GM12878 (cell line): ENCODE results near the gene ANXA11. TPM values are rescaled to one million over a fixed set of nuclear protein-coding genes. Genes with fewer than 3 reads are reported as not detected.
"Not testable (repeated sequence)": the region's sequence is repeated elsewhere in the genome, so short reads cannot be mapped to it uniquely, and the experiment has no call there.

Experiments
- ATAC-seq: fragments of 200-7000 bp; cut with Tn5 transposase; 3 replicates; pipeline ENCODE4 v1.9.1; 2020; ENCODE audit warnings: mild to moderate bottlenecking, moderate library complexity
- BruUV-seq: library from RNA; stranded (reverse); fragments of 400-500 nt; replicated peaks from 2 replicates; lab custom pipeline; 2021; lab: Mats Ljungman, UMichigan
- CTCF ChIA-PET: fragments of 300-600 bp; sonication (Branson Sonifier 250); formaldehyde crosslinking; extraction: SDS; loops from one replicate; lab custom pipeline; 2021; ENCODE audit warnings: inconsistent platforms; lab: Yijun Ruan, JAX
- POLR2A ChIA-PET: fragments of 350-600 bp; formaldehyde crosslinking; extraction: SDS; loops from one replicate; lab custom pipeline; 2021; ENCODE audit warnings: inconsistent platforms; lab: Charles Lee
- RAD21 ChIA-PET: fragments of 300-600 bp; sonication (Branson Sonifier 250); formaldehyde crosslinking; loops from one replicate; lab custom pipeline; 2023; ENCODE audit warnings: antibody characterized with exemption; ENCODE audit not compliant: unreplicated experiment; lab: Charles Lee
- SMC1A ChIA-PET: fragments of 300-600 bp; sonication (Branson Sonifier 250); formaldehyde crosslinking; loops from one replicate; lab custom pipeline; 2023; ENCODE audit not compliant: unreplicated experiment, uncharacterized antibody; lab: Charles Lee
- DNase-seq: peaks from one replicate; pipeline ENCODE4 v3.0.0-alpha.2; 2011; ENCODE audit warnings: low read depth, low spot score
- FAIRE-seq: peaks from 3 replicates; lab custom pipeline; 2011; peaks lifted over from hg19 to GRCh38; lab: Jason Lieb, UNC
- H2AFZ ChIP-seq: 2 replicates; pipeline ENCODE4 v1.6.0; 2011; ENCODE audit warnings: low read depth, low read length, control low read depth; ENCODE audit not compliant: control insufficient read depth
- H3K27ac ChIP-seq: 2 replicates; pipeline ENCODE4 v1.5.1; 2011; ENCODE audit warnings: control low read depth; ENCODE audit not compliant: control insufficient read depth, insufficient read depth
- H3K27me3 ChIP-seq, 2 experiments: replicated peaks in 1 of 2; 2 replicates each; pipeline versions ENCODE4 v1.6.0 to v1.6.1; 2011; ENCODE audit warnings: low read length in 1 of 2; ENCODE audit not compliant: control insufficient read depth in 2 of 2, insufficient read depth in 2 of 2
- H3K36me3 ChIP-seq, 2 experiments: 2 replicates each; pipeline ENCODE4 v1.5.1; 2011; ENCODE audit warnings: low read length in 1 of 2; ENCODE audit not compliant: control insufficient read depth in 2 of 2, insufficient read depth in 2 of 2
- H3K4me1 ChIP-seq: 2 replicates; pipeline ENCODE4 v1.6.1; 2011; ENCODE audit warnings: mild to moderate bottlenecking, low read length, moderate library complexity, mixed read lengths; ENCODE audit not compliant: control insufficient read depth, insufficient read depth
- H3K4me2 ChIP-seq: 2 replicates; pipeline ENCODE4 v1.6.0; 2011; ENCODE audit warnings: control low read depth; ENCODE audit not compliant: control insufficient read depth, insufficient read depth
- H3K4me3 ChIP-seq: fragments of 200-600 bp; sonication (generic); 2 replicates; pipeline ENCODE4 v1.5.1; 2016
- H3K79me2 ChIP-seq: 2 replicates; pipeline ENCODE4 v1.6.0; 2011; ENCODE audit warnings: low read length; ENCODE audit not compliant: control insufficient read depth, insufficient read depth
- H3K9ac ChIP-seq: 2 replicates; pipeline ENCODE4 v1.8.0; 2011; ENCODE audit warnings: low read length, control low read depth, mixed read lengths; ENCODE audit not compliant: control insufficient read depth, insufficient read depth
- H3K9me3 ChIP-seq: replicated peaks from 3 replicates; pipeline ENCODE4 v1.5.1; 2011; ENCODE audit warnings: mild to moderate bottlenecking, low read length; ENCODE audit not compliant: control insufficient read depth, insufficient read depth
- H4K20me1 ChIP-seq: 2 replicates; pipeline ENCODE4 v1.6.0; 2011; ENCODE audit not compliant: control insufficient read depth, insufficient read depth
- BHLHE40 ChIP-seq, 2 experiments: fragments of 450-650 bp in 1 of 2; IDR thresholded peaks; 2 replicates each; pipeline ENCODE4 v1.6.1; 2011 to 2017; ENCODE audit warnings: low read depth in 2 of 2, borderline replicate concordance in 1 of 2, improper control_type of control experiment in 1 of 2, low read length in 1 of 2, mild to moderate bottlenecking in 1 of 2
- MTA2 ChIP-seq: fragments of 450-650 bp; IDR thresholded peaks from 2 replicates; pipeline ENCODE4 v1.6.1; 2016; ENCODE audit warnings: low read depth, mild to moderate bottlenecking, moderate library complexity
- SMARCA5 ChIP-seq: fragments of 450-650 bp; IDR thresholded peaks from 2 replicates; pipeline ENCODE4 v1.6.1; 2017; ENCODE audit warnings: mild to moderate bottlenecking
- TAF1 ChIP-seq: IDR thresholded peaks from 2 replicates; pipeline ENCODE4 v1.6.1; 2011; ENCODE audit warnings: mild to moderate bottlenecking, low read depth, low read length, borderline replicate concordance
- WGBS: methylation state at CpG from one replicate; pipeline ENCODE4 v1.1.6; 2016; ENCODE audit warnings: low lambda C conversion rate; ENCODE audit not compliant: insufficient replicate concordance, insufficient coverage; ENCODE audit errors: missing lambda C conversion rate; 5-methylcytosine and 5-hydroxymethylcytosine counted together
- in situ Hi-C: fragments of 300-500 bp; cut with MboI; formaldehyde crosslinking; loops from 9 replicates; pipeline ENCODE4 v1.14.3; 2018; ENCODE audit warnings: mixed read lengths
- intact Hi-C: fragments of 100-400 bp; cut with micrococcal nuclease; formaldehyde crosslinking; loops from one replicate; pipeline ENCODE4 v1.14.2; 2022; ENCODE audit not compliant: unreplicated experiment
- polyA plus RNA-seq, 11 experiments: library from polyadenylated mRNA; depleted of rRNA in 4 of 11; unstranded in 6 of 11; stranded (reverse) in 5 of 11; fragments of >200 nt; fragmentation: Nextera tagmentation in 4 of 11; fragmentation: Illumina TruSeq in 1 of 11; extraction: Ambion mirVana in 4 of 11; extraction: Trizol in 1 of 11; gene quantifications; 1 replicate in 1 of 11; 2 replicates in 10 of 11; pipeline versions ENCODE4 v1.2.1 to v1.2.3, GENCODE V29; 2011 to 2016; ENCODE audit warnings: inconsistent platforms in 2 of 11, missing spikeins in 2 of 11, low read depth in 1 of 11
- total RNA-seq, 4 experiments: library from RNA; depleted of rRNA in 3 of 4; stranded (reverse); fragments of >200 nt in 3 of 4; fragmentation: Illumina TruSeq in 1 of 4; extraction: Trizol in 1 of 4; gene quantifications; 2 replicates each; pipeline versions ENCODE4 v1.2.1 to v1.2.3, GENCODE V29; 2013 to 2021
- TF ChIP-seq, protein P1 (sequence below): fragments of 450-650 bp; IDR thresholded peaks from 2 replicates; pipeline ENCODE4 v1.6.1; 2017; ENCODE audit warnings: mild to moderate bottlenecking, low read depth, inconsistent platforms; ENCODE audit not compliant: poor library complexity, severe bottlenecking

Gene ANXA11
- total and polyA plus RNA-seq, 10 of the 15 experiments (the other 5 are each of a cell fraction or from before 2014, with no cell fraction given) = 25.0 to 129 (median 72.2) TPM

DNA sequence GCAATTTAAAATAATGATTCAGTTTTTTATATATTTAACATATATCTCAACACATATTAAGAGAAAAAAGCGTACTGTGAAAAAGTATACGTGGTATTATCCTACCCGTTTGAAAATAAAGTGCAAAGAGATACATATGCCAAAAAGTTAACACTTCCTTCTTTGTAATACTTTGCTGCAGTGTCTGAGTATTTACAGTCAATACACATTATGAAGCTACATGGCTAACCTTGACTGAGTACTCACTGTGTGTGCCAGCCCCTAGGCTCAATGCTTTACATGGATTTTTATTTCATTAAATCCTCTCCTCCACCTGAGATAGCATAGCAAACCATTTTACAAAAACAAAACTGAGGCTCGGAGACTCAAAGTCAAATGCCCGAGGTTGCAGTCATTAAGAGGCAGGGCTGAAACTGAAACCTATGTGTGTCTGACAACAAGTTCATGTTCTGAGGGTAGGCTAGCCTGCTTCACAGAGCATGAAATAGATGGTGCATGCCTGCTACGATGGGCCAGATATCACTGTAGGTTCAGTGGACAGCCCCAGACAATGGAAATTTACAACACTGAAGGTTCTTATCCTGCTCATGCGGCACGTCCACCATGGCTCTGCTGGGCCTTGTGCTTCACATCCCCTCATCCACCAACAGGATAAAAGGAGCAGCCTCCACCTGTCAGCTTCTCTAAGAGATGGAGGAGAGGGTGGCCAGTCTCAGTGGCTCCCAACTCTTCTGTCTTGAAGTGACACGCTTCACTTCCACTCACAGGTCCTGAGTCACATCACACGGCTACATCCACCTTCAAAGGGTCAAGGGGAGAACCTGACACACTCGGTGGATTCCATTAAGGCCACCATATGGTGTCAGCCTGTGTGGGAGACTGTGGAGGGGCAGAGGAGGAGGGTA, 29.2 kb upstream of the ANXA11 start:
- Histone ChIP-seq H2AFZ (peak overlapping the region; percentile 54), H3K4me3 (peak overlapping the region; percentile 46; the same call in 1 of the 2 replicates), H3K4me2 (peak overlapping the region; percentile 9; the same call in 1 of the 2 replicates)
- ATAC-seq (peak; percentile 100), FAIRE-seq (peak; percentile 100), DNase-seq (peak; percentile 33)
- H3K9ac ChIP-seq, POLR2A ChIA-PET, H3K9me3 ChIP-seq, H3K4me1 ChIP-seq, H3K27ac ChIP-seq, H4K20me1 ChIP-seq, H3K79me2 ChIP-seq, intact Hi-C loops, H3K36me3 ChIP-seq, CTCF ChIA-PET, H3K27me3 ChIP-seq, RAD21 ChIA-PET, SMC1A ChIA-PET, BruUV-seq: not testable (repeated sequence)
- TF ChIP-seq SMARCA5 (0 out of 2 replicates have a peak, but pooled peaks have one; percentile 28), TAF1 (0 out of 2 replicates have a peak, but pooled peaks have one; percentile 16), MTA2 (peak; percentile 28; the same call in 1 of the 2 replicates), BHLHE40 (IDR thresholded peaks at IDR 0.05; ENCODE audit: borderline replicate concordance in 1 of 2, low read depth in 2 of 2, low read length in 1 of 2) (peak in 1 of 2 experiments; percentile 20; a peak in 1 of 4 replicates)
- TF ChIP-seq, protein P1, sequence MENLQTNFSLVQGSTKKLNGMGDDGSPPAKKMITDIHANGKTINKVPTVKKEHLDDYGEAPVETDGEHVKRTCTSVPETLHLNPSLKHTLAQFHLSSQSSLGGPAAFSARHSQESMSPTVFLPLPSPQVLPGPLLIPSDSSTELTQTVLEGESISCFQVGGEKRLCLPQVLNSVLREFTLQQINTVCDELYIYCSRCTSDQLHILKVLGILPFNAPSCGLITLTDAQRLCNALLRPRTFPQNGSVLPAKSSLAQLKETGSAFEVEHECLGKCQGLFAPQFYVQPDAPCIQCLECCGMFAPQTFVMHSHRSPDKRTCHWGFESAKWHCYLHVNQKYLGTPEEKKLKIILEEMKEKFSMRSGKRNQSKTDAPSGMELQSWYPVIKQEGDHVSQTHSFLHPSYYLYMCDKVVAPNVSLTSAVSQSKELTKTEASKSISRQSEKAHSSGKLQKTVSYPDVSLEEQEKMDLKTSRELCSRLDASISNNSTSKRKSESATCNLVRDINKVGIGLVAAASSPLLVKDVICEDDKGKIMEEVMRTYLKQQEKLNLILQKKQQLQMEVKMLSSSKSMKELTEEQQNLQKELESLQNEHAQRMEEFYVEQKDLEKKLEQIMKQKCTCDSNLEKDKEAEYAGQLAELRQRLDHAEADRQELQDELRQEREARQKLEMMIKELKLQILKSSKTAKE = peak; percentile 44
- in situ Hi-C loops = loop anchor here (25.0 kb wide), 1 partner anchor 697 kb away; no protein-coding TSS in a partner anchor
- 7% methylated on average over 11 of the region's 11 CpGs for WGBS

DNA sequence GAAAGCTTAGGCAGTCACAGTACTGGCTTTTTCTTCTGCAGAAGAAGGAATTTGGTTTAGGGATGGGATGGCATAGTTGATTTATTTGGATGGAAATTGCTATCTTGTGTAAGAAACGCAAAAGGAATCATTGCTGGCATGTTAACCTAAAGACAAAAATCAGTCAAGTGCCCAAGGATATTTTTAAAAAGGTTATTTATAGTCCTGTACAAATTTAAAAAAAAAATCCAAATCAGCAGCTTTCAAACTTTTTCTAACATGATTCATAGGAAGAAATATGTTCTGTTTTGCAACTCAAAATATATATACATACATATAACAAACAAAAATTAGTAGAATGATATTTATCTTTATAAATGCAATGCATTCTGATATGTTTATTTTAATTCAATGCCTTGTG, 28.5 kb upstream of the ANXA11 start:
- H3K4me3 ChIP-seq, H2AFZ ChIP-seq, H4K20me1 ChIP-seq, H3K79me2 ChIP-seq, intact Hi-C loops, H3K4me2 ChIP-seq, ATAC-seq, DNase-seq, RAD21 ChIA-PET, H3K27me3 ChIP-seq, H3K27ac ChIP-seq, POLR2A ChIA-PET, H3K9me3 ChIP-seq, H3K4me1 ChIP-seq, H3K9ac ChIP-seq, BruUV-seq, H3K36me3 ChIP-seq, SMC1A ChIA-PET: not testable (repeated sequence)
- CTCF ChIA-PET = interaction anchor here (1.1 kb wide), 1 partner anchor 90 kb away, joined by 3 read pairs; no protein-coding TSS in a partner anchor
- WGBS = 73% methylated on average over 1 of the region's 1 CpG
- in situ Hi-C loops = loop anchor here (25.0 kb wide), 1 partner anchor 697 kb away; no protein-coding TSS in a partner anchor
- peak; percentile 23 for FAIRE-seq
